ENCODE measurements around the gene MED17. TPM values are rescaled to one million over a fixed set of nuclear protein-coding genes. Genes with fewer than 3 reads are reported as not detected.
"Not testable (repeated sequence)": the region's sequence is repeated elsewhere in the genome, so short reads cannot be mapped to it uniquely, and the experiment has no call there.

Gene MED17
- total RNA-seq, 1 donor from 2014 or later: 30.8 TPM

- no peaks in the 10 kb centered on the region for H3K9me3 ChIP-seq
- intact Hi-C loops (cut with DNase I): no loop called here
- TF ChIP-seq, protein P1, sequence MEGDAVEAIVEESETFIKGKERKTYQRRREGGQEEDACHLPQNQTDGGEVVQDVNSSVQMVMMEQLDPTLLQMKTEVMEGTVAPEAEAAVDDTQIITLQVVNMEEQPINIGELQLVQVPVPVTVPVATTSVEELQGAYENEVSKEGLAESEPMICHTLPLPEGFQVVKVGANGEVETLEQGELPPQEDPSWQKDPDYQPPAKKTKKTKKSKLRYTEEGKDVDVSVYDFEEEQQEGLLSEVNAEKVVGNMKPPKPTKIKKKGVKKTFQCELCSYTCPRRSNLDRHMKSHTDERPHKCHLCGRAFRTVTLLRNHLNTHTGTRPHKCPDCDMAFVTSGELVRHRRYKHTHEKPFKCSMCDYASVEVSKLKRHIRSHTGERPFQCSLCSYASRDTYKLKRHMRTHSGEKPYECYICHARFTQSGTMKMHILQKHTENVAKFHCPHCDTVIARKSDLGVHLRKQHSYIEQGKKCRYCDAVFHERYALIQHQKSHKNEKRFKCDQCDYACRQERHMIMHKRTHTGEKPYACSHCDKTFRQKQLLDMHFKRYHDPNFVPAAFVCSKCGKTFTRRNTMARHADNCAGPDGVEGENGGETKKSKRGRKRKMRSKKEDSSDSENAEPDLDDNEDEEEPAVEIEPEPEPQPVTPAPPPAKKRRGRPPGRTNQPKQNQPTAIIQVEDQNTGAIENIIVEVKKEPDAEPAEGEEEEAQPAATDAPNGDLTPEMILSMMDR (IDR thresholded peaks at IDR 0.05): no peak
- ATAC-seq: no peak
- H3K4me3 ChIP-seq: no peak overlapping the region
- H3K27me3 ChIP-seq (ENCODE audit: low read depth): no peaks in the 10 kb centered on the region
- no peak overlapping the region for H3K27ac ChIP-seq
- no peak for DNase-seq
- H3K36me3 ChIP-seq: peaks cover 45% of the 10 kb centered on the region
- H3K4me1 ChIP-seq: peaks cover 5% of the 10 kb centered on the region
These were observed 33.1 kb upstream of the MED17 start for GRCh38 chr11:93751001-93751400.

GRCh38 chr11:93753241-93753640 lies 30.8 kb upstream of the MED17 start:
- H3K36me3 ChIP-seq: peaks cover 68% of the 10 kb centered on the region
- no peaks in the 10 kb centered on the region for H3K27me3 ChIP-seq (ENCODE audit: low read depth)
- intact Hi-C loops (cut with DNase I): no loop called here
- no peaks in the 10 kb centered on the region for H3K9me3 ChIP-seq
- ATAC-seq (no peak), DNase-seq (no peak)
- H3K27ac ChIP-seq: no peak overlapping the region
- TF ChIP-seq, protein P1 (IDR thresholded peaks at IDR 0.05): no peak
- H3K4me1 ChIP-seq: no peaks in the 10 kb centered on the region
- H3K4me3 ChIP-seq: no peak overlapping the region

DNA sequence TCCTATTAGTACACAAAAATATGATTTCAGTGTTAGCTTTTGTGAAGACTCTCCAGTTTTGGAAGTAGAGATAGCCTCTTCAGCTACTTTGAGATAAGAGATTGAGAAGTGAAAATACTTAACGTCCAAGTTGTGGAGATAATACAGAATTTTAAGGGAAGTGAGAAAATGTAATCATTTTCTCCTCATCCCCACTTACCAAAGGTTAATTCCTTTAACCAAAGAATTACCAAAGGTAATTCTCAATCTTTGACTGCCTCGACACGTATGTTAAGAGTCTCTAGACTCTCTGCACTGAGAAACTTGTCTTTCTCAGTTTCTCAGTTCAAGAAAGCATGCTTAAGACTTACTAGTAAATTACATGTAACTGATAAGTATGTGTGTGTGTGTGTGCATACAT lies 27.3 kb upstream of the MED17 start:
- no peak overlapping the region for H3K27ac ChIP-seq
- H3K9me3 ChIP-seq: no peaks in the 10 kb centered on the region
- H3K4me1 ChIP-seq: no peaks in the 10 kb centered on the region
- no peaks in the 10 kb centered on the region for H3K27me3 ChIP-seq (ENCODE audit: low read depth)
- DNase-seq (no peak), ATAC-seq (no peak)
- TF ChIP-seq, protein P1 (IDR thresholded peaks at IDR 0.05): no peak
- intact Hi-C loops (cut with DNase I): no loop called here
- no peak overlapping the region for H3K4me3 ChIP-seq
- H3K36me3 ChIP-seq: peaks cover 96% of the 10 kb centered on the region

DNA sequence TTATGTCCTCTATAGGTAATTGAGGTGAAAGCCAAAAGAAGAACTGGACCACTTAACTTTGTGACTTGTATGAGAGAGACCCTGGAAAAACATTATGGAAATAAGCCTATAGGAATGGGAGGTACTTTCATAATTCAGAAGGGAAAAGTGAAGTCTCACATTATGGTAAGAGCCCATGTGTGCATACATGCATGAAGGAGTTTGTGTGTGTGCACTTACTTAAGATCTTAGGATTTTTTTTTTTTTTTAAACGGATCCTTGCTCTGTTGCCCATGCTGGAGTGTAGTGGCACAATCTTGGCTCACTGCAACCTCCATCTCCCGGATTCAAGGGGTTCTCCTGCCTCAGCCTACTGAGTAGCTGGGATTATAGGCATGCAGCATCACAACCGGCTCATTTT lies 26.8 kb upstream of the MED17 start:
- TF ChIP-seq, protein P1 (IDR thresholded peaks at IDR 0.05): no peak
- Histone ChIP-seq H3K36me3 (peaks cover 100% of the 10 kb centered on the region), H3K27ac (no peak overlapping the region), H3K9me3 (no peaks in the 10 kb centered on the region), H3K4me3 (no peak overlapping the region), H3K27me3 (ENCODE audit: low read depth) (no peaks in the 10 kb centered on the region), H3K4me1 (no peaks in the 10 kb centered on the region)
- DNase-seq (no peak), ATAC-seq (no peak)
- intact Hi-C loops (cut with DNase I): no loop called here

- intact Hi-C loops (cut with DNase I): no loop called here
- Histone ChIP-seq H3K36me3 (peaks cover 100% of the 10 kb centered on the region), H3K27ac (no peak overlapping the region), H3K4me1 (no peaks in the 10 kb centered on the region), H3K4me3 (no peak overlapping the region), H3K27me3 (ENCODE audit: low read depth) (no peaks in the 10 kb centered on the region), H3K9me3 (no peaks in the 10 kb centered on the region)
- TF ChIP-seq, protein P1 (IDR thresholded peaks at IDR 0.05): no peak
- no peak for ATAC-seq
- no peak for DNase-seq
These were observed 25.9 kb upstream of the MED17 start for GRCh38 chr11:93757924-93758865.

- H3K4me1 ChIP-seq; intact Hi-C loops (cut with DNase I): not testable (repeated sequence)
- peaks cover 100% of the 10 kb centered on the region for H3K36me3 ChIP-seq
These were observed 25.0 kb upstream of the MED17 start for GRCh38 chr11:93759123-93759522.

More at GRCh38 chr11:93759123-93759522, 25.0 kb upstream of the MED17 start:
- H3K9me3 ChIP-seq; H3K4me3 ChIP-seq; DNase-seq; H3K27me3 ChIP-seq (ENCODE audit: low read depth); H3K27ac ChIP-seq; ATAC-seq: not testable (repeated sequence)

Measured in lower lobe of right lung (tissue), 2 donors.